Suprapubic skin (tissue), 4 donors: ENCODE results near the gene HIVEP3.

ENCODE experiments used
- EP300 ChIP-seq: sonication (generic); formaldehyde crosslinking; IDR thresholded peaks from one replicate; pipeline ENCODE4 v1.6.1; 2017; ENCODE audit warnings: antibody characterized with exemption
- POLR2A ChIP-seq, 2 donors: fragments of 450-650 bp; IDR thresholded peaks; one replicate each; pipeline ENCODE4 v1.6.1; 2017; ENCODE audit warnings: antibody characterized with exemption in 2 of 2, mild to moderate bottlenecking in 2 of 2, moderate library complexity in 2 of 2
- POLR2AphosphoS5 ChIP-seq, 3 donors: sonication (generic); formaldehyde crosslinking; IDR thresholded peaks; one replicate each; pipeline ENCODE4 v1.6.1; 2017; ENCODE audit warnings: antibody characterized with exemption in 3 of 3
- TF ChIP-seq, protein P1 (sequence below), 2 donors: fragments of 200-600 bp in 1 of 2; fragments of 450-650 bp in 1 of 2; sonication (generic) in 1 of 2; IDR thresholded peaks; one replicate each; pipeline ENCODE4 v1.5.1; 2016 to 2019; ENCODE audit warnings: antibody characterized with exemption in 2 of 2, mild to moderate bottlenecking in 1 of 2, moderate library complexity in 1 of 2

GRCh38 chr1:41698916-41699860, 219.5 kb downstream of the HIVEP3 start:
- TF ChIP-seq, protein P1, sequence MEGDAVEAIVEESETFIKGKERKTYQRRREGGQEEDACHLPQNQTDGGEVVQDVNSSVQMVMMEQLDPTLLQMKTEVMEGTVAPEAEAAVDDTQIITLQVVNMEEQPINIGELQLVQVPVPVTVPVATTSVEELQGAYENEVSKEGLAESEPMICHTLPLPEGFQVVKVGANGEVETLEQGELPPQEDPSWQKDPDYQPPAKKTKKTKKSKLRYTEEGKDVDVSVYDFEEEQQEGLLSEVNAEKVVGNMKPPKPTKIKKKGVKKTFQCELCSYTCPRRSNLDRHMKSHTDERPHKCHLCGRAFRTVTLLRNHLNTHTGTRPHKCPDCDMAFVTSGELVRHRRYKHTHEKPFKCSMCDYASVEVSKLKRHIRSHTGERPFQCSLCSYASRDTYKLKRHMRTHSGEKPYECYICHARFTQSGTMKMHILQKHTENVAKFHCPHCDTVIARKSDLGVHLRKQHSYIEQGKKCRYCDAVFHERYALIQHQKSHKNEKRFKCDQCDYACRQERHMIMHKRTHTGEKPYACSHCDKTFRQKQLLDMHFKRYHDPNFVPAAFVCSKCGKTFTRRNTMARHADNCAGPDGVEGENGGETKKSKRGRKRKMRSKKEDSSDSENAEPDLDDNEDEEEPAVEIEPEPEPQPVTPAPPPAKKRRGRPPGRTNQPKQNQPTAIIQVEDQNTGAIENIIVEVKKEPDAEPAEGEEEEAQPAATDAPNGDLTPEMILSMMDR (IDR thresholded peaks at IDR 0.05) = no peak
- TF ChIP-seq POLR2A (IDR thresholded peaks at IDR 0.05) (no peak), POLR2AphosphoS5 (IDR thresholded peaks at IDR 0.05) (no peak), EP300 (no peak)
